GM12801 (cell line): ENCODE data around the gene PKP1.

Experiments used
- CTCF ChIP-seq: IDR thresholded peaks from one replicate; pipeline ENCODE4 v1.5.1; 2011; ENCODE audit warnings: control low read depth; ENCODE audit not compliant: insufficient read length; ENCODE audit errors: extremely low read depth

Gene PKP1

GRCh38 chr1:201307760-201308499 lies 24.6 kb downstream of the PKP1 start:
- TF ChIP-seq CTCF = no peak

- no peak for TF ChIP-seq CTCF
Observed at GRCh38 chr1:201309416-201309815, 26.1 kb downstream of the PKP1 start.

GRCh38 chr1:201310251-201310985 lies 27.1 kb downstream of the PKP1 start:
- no peak for TF ChIP-seq CTCF

GRCh38 chr1:201310986-201311355 lies 27.7 kb downstream of the PKP1 start:
- TF ChIP-seq CTCF = no peak

- TF ChIP-seq CTCF = no peak
Observed at GRCh38 chr1:201311356-201312011, 28.2 kb downstream of the PKP1 start.

GRCh38 chr1:201312298-201312697 lies 29.0 kb downstream of the PKP1 start:
- no peak for TF ChIP-seq CTCF

GRCh38 chr1:201313086-201313485 lies 29.8 kb downstream of the PKP1 start:
- no peak for TF ChIP-seq CTCF
